ENCODE measurements around the gene OLFM1.

DNA sequence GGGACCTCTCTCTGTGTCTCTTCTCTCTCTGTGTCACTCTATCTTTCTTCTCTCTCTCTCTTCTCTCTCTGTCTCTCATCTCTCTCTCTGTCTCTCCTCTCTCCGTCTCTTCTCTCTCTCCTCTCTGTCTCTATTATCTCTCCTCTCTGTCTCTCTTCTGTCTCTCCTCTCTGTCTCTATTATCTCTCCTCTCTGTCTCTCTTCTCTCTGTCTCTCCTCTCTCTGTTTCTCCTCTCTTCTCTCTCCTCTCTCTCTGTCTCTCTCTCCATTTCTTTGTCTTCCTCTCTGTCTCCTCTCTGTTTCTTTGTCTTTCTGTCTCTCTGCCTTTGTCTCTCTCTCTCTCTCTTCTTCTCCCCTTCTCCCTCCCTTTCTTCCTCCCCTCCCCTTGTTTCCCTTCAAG is 3.2 kb upstream of the OLFM1 start:
- TF ChIP-seq, protein P1, sequence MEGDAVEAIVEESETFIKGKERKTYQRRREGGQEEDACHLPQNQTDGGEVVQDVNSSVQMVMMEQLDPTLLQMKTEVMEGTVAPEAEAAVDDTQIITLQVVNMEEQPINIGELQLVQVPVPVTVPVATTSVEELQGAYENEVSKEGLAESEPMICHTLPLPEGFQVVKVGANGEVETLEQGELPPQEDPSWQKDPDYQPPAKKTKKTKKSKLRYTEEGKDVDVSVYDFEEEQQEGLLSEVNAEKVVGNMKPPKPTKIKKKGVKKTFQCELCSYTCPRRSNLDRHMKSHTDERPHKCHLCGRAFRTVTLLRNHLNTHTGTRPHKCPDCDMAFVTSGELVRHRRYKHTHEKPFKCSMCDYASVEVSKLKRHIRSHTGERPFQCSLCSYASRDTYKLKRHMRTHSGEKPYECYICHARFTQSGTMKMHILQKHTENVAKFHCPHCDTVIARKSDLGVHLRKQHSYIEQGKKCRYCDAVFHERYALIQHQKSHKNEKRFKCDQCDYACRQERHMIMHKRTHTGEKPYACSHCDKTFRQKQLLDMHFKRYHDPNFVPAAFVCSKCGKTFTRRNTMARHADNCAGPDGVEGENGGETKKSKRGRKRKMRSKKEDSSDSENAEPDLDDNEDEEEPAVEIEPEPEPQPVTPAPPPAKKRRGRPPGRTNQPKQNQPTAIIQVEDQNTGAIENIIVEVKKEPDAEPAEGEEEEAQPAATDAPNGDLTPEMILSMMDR (IDR thresholded peaks at IDR 0.05): no peak
- TF ChIP-seq EZH2 (IDR thresholded peaks at IDR 0.05; ENCODE audit: borderline replicate concordance, insufficient read depth, low read depth, low read length, poor library complexity, severe bottlenecking): no peak
